Measurements from ENCODE around the gene ACVR1B. TPM values are rescaled to one million over a fixed set of nuclear protein-coding genes. Genes with fewer than 3 reads are reported as not detected.

Gene ACVR1B
- total and polyA plus RNA-seq, 2 of the 8 experiments (the other 6 are each of a cell fraction or from before 2014, with no cell fraction given): 16.0 to 19.2 TPM

- Histone ChIP-seq H2BK120ac (replicated peaks; ENCODE audit: low read depth, low read length) (no peak overlapping the region), H4K91ac (replicated peaks; ENCODE audit: insufficient read length, low read length) (no peak overlapping the region), H3K4me3 (ENCODE audit: extremely low read depth in 1 of 4, insufficient read depth in 2 of 4, low read depth in 3 of 4, low read length in 4 of 4) (no peak overlapping the region), H3K4me1 (replicated peaks in 1 of 4; ENCODE audit: control insufficient read depth in 3 of 4, insufficient read depth in 4 of 4, low read length in 3 of 4) (peaks cover 0 to 8% (median 1%) of the 10 kb centered on the region in 4 experiments; a peak in 4 of 7 replicates), H3K4me2 (ENCODE audit: insufficient read depth in 1 of 2, low read depth in 2 of 2, low read length in 2 of 2) (no peak overlapping the region), H3K79me1 (ENCODE audit: low read depth, low read length) (no peaks in the 10 kb centered on the region), H2BK20ac (ENCODE audit: low read length) (no peak overlapping the region), H3K36me3 (ENCODE audit: control insufficient read depth in 2 of 4, insufficient read depth in 4 of 4, low read length in 3 of 4) (peaks cover 0 to 3% (median 0%) of the 10 kb centered on the region in 4 experiments; a peak in 1 of 8 replicates), H3K14ac (ENCODE audit: insufficient read length) (no peak overlapping the region), H3K4ac (replicated peaks; ENCODE audit: insufficient read length, low read depth, low read length) (no peak overlapping the region), H3K27me3 (replicated peaks in 1 of 4; ENCODE audit: control insufficient read depth in 3 of 4, extremely low read depth in 1 of 4, insufficient read depth in 3 of 4, low read length in 3 of 4) (peaks cover 4 to 22% (median 14%) of the 10 kb centered on the region in 4 experiments), H2BK15ac (ENCODE audit: low read length) (peak overlapping the region; percentile 61; the same call in 1 of the 2 replicates), H3K56ac (replicated peaks; ENCODE audit: insufficient read length, low read depth, low read length) (no peak overlapping the region), H4K20me1 (replicated peaks in 1 of 2; ENCODE audit: control insufficient read depth in 1 of 2, insufficient read depth in 2 of 2, low read length in 2 of 2) (no peaks in the 10 kb centered on the region), H4K5ac (ENCODE audit: insufficient read length, low read depth, low read length) (no peak overlapping the region), H2AFZ (ENCODE audit: low read length) (no peak overlapping the region), H3K23me2 (ENCODE audit: low read depth, low read length) (peaks cover 6% of the 10 kb centered on the region; the same call in 1 of the 2 replicates), H2BK12ac (ENCODE audit: low read depth, low read length) (peak overlapping the region; percentile 23; the same call in 1 of the 2 replicates), H3K9me3 (ENCODE audit: insufficient read depth in 2 of 2, low read depth in 1 of 2, low read length in 1 of 2) (no peaks in the 10 kb centered on the region), H3K79me2 (ENCODE audit: control insufficient read depth in 1 of 2, insufficient read depth in 2 of 2, low read length in 2 of 2) (no peaks in the 10 kb centered on the region), H3K27ac (ENCODE audit: low read depth, low read length) (no peak overlapping the region), H2AK5ac (ENCODE audit: low read depth, low read length) (no peak overlapping the region), H2BK5ac (ENCODE audit: low read depth, low read length) (no peak overlapping the region), H4K8ac (ENCODE audit: extremely low read depth, insufficient read depth, low read length) (peak overlapping the region; percentile 14; the same call in 1 of the 2 replicates), H3K18ac (ENCODE audit: extremely low read depth, low read length) (no peak overlapping the region; the same call in 1 of the 2 replicates), H3K23ac (ENCODE audit: insufficient read length) (no peak overlapping the region), H3K9ac (replicated peaks in 1 of 4; ENCODE audit: extremely low read depth in 1 of 4, low read depth in 3 of 4, low read length in 3 of 4) (no peak overlapping the region)
- whole genome bisulfite sequencing, 2 experiments (ENCODE audit: extremely low coverage in 1 of 2, insufficient coverage in 1 of 2, insufficient read length in 1 of 2, insufficient replicate concordance in 2 of 2, low coverage in 1 of 2, low lambda C conversion rate in 2 of 2, missing lambda C conversion rate in 1 of 2): 73% methylated on average over 8 of the region's 8 CpGs; no CpG with 5 or more reads in 1 of the 2 experiments
- TF ChIP-seq TEAD4 (IDR thresholded peaks at IDR 0.05; ENCODE audit: low read depth, low read length) (no peak), SIRT6 (IDR thresholded peaks at IDR 0.05; ENCODE audit: low read length) (no peak), CHD1 (IDR thresholded peaks at IDR 0.05; ENCODE audit: low read depth, low read length) (no peak), JUN (IDR thresholded peaks at IDR 0.05; ENCODE audit: low read depth, low read length) (no peak), SIX5 (IDR thresholded peaks at IDR 0.05; ENCODE audit: low read depth, low read length) (no peak), KDM1A (IDR thresholded peaks at IDR 0.05; ENCODE audit: borderline replicate concordance, low read length) (no peak), KDM4A (IDR thresholded peaks at IDR 0.05; ENCODE audit: low read depth, low read length, severe bottlenecking) (no peak), POU5F1 (IDR thresholded peaks at IDR 0.05; ENCODE audit: low read depth, low read length) (no peak), CHD2 (IDR thresholded peaks at IDR 0.05; ENCODE audit: low read length) (no peak), PHF8 (conservative IDR thresholded peaks at IDR 0.05; ENCODE audit: low read depth, low read length) (no peak)
- FAIRE-seq (no peak), DNase-seq (ENCODE audit: low read depth in 1 of 2, low spot score in 2 of 2) (no peak)
- POLR2A ChIA-PET (ENCODE audit: partially characterized antibody): interaction anchor here (1.4 kb wide), 1 partner anchor 9 kb away, joined by 6 read pairs; no protein-coding TSS in a partner anchor
- CTCF ChIA-PET (ENCODE audit: partially characterized antibody): interaction anchor here (0.7 to 12.7 kb wide), 19 partner anchors 8 to 314 kb away, joined by 3 to 234 read pairs (median 9); no protein-coding TSS in a partner anchor
These were observed 39.4 kb upstream of the ACVR1B start for GRCh38 chr12:51911788-51912711.
